ENCODE measurements around the gene PDCD10. TPM values are rescaled to one million over a fixed set of nuclear protein-coding genes. Genes with fewer than 3 reads are reported as not detected.
A peak's percentile ranks its signal among the peaks of the same experiment; 100 is the strongest.

PDCD10 gene
- total RNA-seq, 5 donors from 2014 or later (not counting 1 experiment from before 2014, with no cell fraction given) = 40.2 to 46.7 (median 40.8) TPM

DNA sequence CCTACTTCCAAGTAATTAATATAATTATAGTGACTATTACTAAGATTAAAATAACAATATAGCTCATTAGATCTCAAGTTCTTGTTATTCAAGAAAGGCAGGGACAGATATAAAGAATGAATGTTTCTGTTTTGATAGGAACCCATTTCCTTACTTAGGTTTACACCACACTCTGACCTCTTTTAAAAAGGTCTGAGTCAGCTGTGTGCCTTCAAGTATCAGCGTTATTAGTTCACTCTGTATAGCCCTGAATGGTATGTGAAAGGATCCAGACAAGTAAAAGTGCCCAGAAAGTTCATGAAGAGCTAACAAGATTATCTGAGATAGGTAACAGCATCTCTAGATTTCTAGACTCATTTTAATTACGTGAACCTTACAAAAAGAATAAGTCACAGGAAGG lies 28.9 kb downstream of the PDCD10 start:
- H3K4me1 Mint-ChIP-seq = peaks cover 32 to 49% (median 49%) of the 10 kb centered on the region in 3 donors
- no peaks in the 10 kb centered on the region for H3K27me3 ChIP-seq (replicated peaks in 1 of 2; ENCODE audit: control insufficient read depth in 2 of 2, extremely low read depth in 1 of 2, insufficient read depth in 2 of 2, low read length in 1 of 2)
- no peak overlapping the region for H3K27ac ChIP-seq (ENCODE audit: low read length)
- peaks cover 7 to 47% of the 10 kb centered on the region in 2 donors for H3K36me3 ChIP-seq (ENCODE audit: control insufficient read depth in 2 of 2, extremely low read depth in 1 of 2, insufficient read depth in 1 of 2, low read length in 1 of 2)
- no peak overlapping the region for H3K4me3 Mint-ChIP-seq
- H3K27ac Mint-ChIP-seq = no peak overlapping the region
- no CpG with 5 or more reads among the region's 2 CpGs for WGBS (ENCODE audit: insufficient coverage)
- no peak overlapping the region for H3K4me3 ChIP-seq (ENCODE audit: control insufficient read depth in 1 of 2, extremely low read depth in 1 of 2, low read length in 1 of 2)
- H3K27me3 Mint-ChIP-seq = no peaks in the 10 kb centered on the region
- no peak for ATAC-seq (replicated peaks in 1 of 4)
- ChIA-PET POLR2A (no interaction called here), CTCF (interaction anchor here in 1 of 2 donors (0.5 kb wide), 1 partner anchor 50 kb away, joined by 3 read pairs; no protein-coding TSS in a partner anchor)
- no peak for DNase-seq
- no peaks in the 10 kb centered on the region for H3K9me3 ChIP-seq
- H3K9me3 Mint-ChIP-seq = no peaks in the 10 kb centered on the region
- peaks cover 53% of the 10 kb centered on the region for H3K36me3 Mint-ChIP-seq
- no peaks in the 10 kb centered on the region for H3K4me1 ChIP-seq (ENCODE audit: control insufficient read depth in 1 of 2, extremely low read depth in 1 of 2, insufficient read depth in 2 of 2, low read length in 2 of 2)

DNA sequence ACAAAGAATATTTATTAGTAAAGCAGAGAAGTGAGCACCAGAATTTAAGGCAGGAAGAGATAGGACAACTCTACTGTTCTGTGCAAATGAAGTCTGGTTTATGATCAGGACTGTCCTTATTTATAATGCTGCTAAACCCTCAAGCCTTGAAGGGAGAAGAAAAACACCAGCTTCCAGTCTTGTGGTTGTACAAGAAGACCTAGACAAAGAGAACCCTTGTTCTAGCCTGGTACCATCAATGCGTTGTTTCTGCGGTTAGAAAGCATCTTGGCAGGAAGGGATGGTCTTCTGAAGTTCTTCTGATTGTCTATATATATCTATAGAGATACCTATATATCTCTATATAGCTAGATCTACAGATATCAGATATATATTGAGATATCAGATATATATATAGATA lies 33.8 kb downstream of the PDCD10 start:
- no peaks in the 10 kb centered on the region for H3K9me3 ChIP-seq
- no peaks in the 10 kb centered on the region for H3K4me1 ChIP-seq (ENCODE audit: control insufficient read depth in 1 of 2, extremely low read depth in 1 of 2, insufficient read depth in 2 of 2, low read length in 2 of 2)
- Mint-ChIP-seq H3K4me1 (peaks cover 5 to 32% (median 30%) of the 10 kb centered on the region in 3 donors), H3K9me3 (no peaks in the 10 kb centered on the region), H3K4me3 (no peak overlapping the region), H3K27ac (peak overlapping the region in 1 of 2 donors; percentile 68), H3K27me3 (no peaks in the 10 kb centered on the region), H3K36me3 (peaks cover 38% of the 10 kb centered on the region)
- ChIA-PET POLR2A (no interaction called here), CTCF (interaction anchor here in 1 of 2 donors (1.2 kb wide), 1 partner anchor 32 kb away, joined by 3 read pairs; no protein-coding TSS in a partner anchor)
- no peaks in the 10 kb centered on the region for H3K27me3 ChIP-seq (replicated peaks in 1 of 2; ENCODE audit: control insufficient read depth in 2 of 2, extremely low read depth in 1 of 2, insufficient read depth in 2 of 2, low read length in 1 of 2)
- peaks cover 0 to 33% of the 10 kb centered on the region in 2 donors for H3K36me3 ChIP-seq (ENCODE audit: control insufficient read depth in 2 of 2, extremely low read depth in 1 of 2, insufficient read depth in 1 of 2, low read length in 1 of 2)
- DNase-seq (no peak), ATAC-seq (replicated peaks in 1 of 4) (no peak)
- no peak overlapping the region for H3K27ac ChIP-seq (ENCODE audit: low read length)
- WGBS (ENCODE audit: insufficient coverage) = no CpG with 5 or more reads among the region's 2 CpGs
- H3K4me3 ChIP-seq (ENCODE audit: control insufficient read depth in 1 of 2, extremely low read depth in 1 of 2, low read length in 1 of 2) = no peak overlapping the region

DNA sequence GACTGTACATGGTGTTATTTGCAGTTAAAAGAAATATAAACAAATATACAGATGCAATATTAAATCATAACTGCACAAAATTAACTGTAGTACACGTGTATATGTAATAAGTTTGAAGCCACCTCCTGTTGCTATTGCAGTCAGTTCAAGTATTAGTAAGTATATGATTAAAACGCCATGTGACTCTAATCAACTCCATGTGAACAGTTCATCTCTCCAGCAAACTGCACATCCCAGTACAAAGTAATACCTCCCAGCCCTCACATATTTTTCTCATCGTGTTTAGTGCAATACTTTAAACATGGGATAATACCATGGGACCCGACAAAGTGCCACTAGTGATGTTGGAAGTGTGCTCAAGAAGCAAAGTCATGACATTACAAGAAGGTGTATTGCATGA lies 34.6 kb downstream of the PDCD10 start:
- H3K9me3 Mint-ChIP-seq = no peaks in the 10 kb centered on the region
- no peak overlapping the region for H3K4me3 Mint-ChIP-seq
- ATAC-seq (replicated peaks in 1 of 4) = no peak

DNA sequence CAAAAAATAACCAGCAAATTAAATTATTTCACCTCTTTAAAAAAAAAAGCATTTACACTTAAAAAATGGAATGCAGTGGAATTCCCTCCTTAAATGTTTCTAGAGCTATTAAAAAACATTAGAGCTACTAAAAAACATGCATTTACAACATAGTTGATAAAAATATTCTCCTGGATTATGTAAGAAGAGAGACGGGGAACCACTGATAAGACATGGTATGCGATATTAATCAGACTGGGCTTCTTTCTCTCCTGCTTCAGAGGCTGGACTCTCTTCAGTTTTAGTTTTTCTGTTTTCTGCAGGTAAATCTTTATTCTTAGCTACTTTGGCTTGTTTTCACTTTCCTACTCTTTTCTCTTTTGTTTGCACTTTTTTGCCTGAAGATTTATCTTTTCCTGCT lies 40.6 kb downstream of the PDCD10 start:
- ATAC-seq (replicated peaks in 1 of 4) (no peak), DNase-seq (no peak)
- Mint-ChIP-seq H3K4me3 (no peak overlapping the region), H3K9me3 (no peaks in the 10 kb centered on the region), H3K27me3 (no peaks in the 10 kb centered on the region), H3K36me3 (peaks cover 31% of the 10 kb centered on the region), H3K27ac (peak overlapping the region; percentile 6 to 56), H3K4me1 (peaks cover 34 to 44% (median 37%) of the 10 kb centered on the region in 3 donors)
- Histone ChIP-seq H3K27me3 (replicated peaks in 1 of 2; ENCODE audit: control insufficient read depth in 2 of 2, extremely low read depth in 1 of 2, insufficient read depth in 2 of 2, low read length in 1 of 2) (no peaks in the 10 kb centered on the region), H3K4me3 (ENCODE audit: control insufficient read depth in 1 of 2, extremely low read depth in 1 of 2, low read length in 1 of 2) (no peak overlapping the region), H3K36me3 (ENCODE audit: control insufficient read depth in 2 of 2, extremely low read depth in 1 of 2, insufficient read depth in 1 of 2, low read length in 1 of 2) (peaks cover 0 to 45% of the 10 kb centered on the region in 2 donors), H3K9me3 (no peaks in the 10 kb centered on the region), H3K27ac (ENCODE audit: low read length) (no peak overlapping the region), H3K4me1 (ENCODE audit: control insufficient read depth in 1 of 2, extremely low read depth in 1 of 2, insufficient read depth in 2 of 2, low read length in 2 of 2) (peaks cover 4 to 18% of the 10 kb centered on the region in 2 experiments)
- WGBS (ENCODE audit: insufficient coverage) = 100% methylated on average over 1 of the region's 2 CpGs
- ChIA-PET POLR2A (interaction anchor here (0.5 to 0.9 kb wide), 3 partner anchors 22 to 508 kb away, joined by 3 to 6 read pairs (median 3); no protein-coding TSS in a partner anchor), CTCF (interaction anchor here (0.9 to 1.1 kb wide), 3 partner anchors 9 to 11 kb away, joined by 3 read pairs; no protein-coding TSS in a partner anchor)

More for the DNA sequence above, 34.6 kb downstream of the PDCD10 start:
- 100% methylated on average over 1 of the region's 4 CpGs for WGBS (ENCODE audit: insufficient coverage)
- Histone ChIP-seq H3K27ac (ENCODE audit: low read length) (no peak overlapping the region), H3K27me3 (replicated peaks in 1 of 2; ENCODE audit: control insufficient read depth in 2 of 2, extremely low read depth in 1 of 2, insufficient read depth in 2 of 2, low read length in 1 of 2) (no peaks in the 10 kb centered on the region), H3K4me1 (ENCODE audit: control insufficient read depth in 1 of 2, extremely low read depth in 1 of 2, insufficient read depth in 2 of 2, low read length in 2 of 2) (no peaks in the 10 kb centered on the region), H3K36me3 (ENCODE audit: control insufficient read depth in 2 of 2, extremely low read depth in 1 of 2, insufficient read depth in 1 of 2, low read length in 1 of 2) (peaks cover 0 to 37% of the 10 kb centered on the region in 2 donors), H3K9me3 (no peaks in the 10 kb centered on the region), H3K4me3 (ENCODE audit: control insufficient read depth in 1 of 2, extremely low read depth in 1 of 2, low read length in 1 of 2) (no peak overlapping the region)
- Mint-ChIP-seq H3K27ac (peak overlapping the region in 1 of 2 donors; percentile 68), H3K36me3 (peaks cover 40% of the 10 kb centered on the region), H3K27me3 (no peaks in the 10 kb centered on the region), H3K4me1 (peaks cover 5 to 27% (median 25%) of the 10 kb centered on the region in 3 donors)
- CTCF ChIA-PET = interaction anchor here in 1 of 2 donors (1.3 kb wide), 1 partner anchor 9 kb away, joined by 3 read pairs; no protein-coding TSS in a partner anchor
- DNase-seq = no peak
- POLR2A ChIA-PET = no interaction called here

DNA sequence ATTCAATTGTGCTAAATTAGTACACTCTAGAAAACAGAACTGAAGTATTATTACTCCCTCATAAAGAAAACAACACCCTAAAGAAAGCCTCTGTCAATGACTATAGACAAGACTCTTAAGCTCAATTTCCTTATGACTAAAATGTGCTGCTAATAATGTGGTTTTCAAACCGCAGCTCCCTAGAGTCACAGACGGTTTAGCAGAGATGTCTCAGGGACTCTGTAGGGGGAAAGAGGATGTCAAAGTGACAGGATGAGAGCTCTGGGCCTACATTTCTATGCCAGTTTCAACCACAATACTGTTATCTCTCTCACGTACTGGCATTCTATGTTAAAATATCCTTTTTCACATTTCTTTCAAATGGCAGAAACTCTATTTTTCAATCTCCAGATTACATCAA lies 43.3 kb downstream of the PDCD10 start:
- Histone ChIP-seq H3K4me1 (ENCODE audit: control insufficient read depth in 1 of 2, extremely low read depth in 1 of 2, insufficient read depth in 2 of 2, low read length in 2 of 2) (peaks cover 4 to 18% of the 10 kb centered on the region in 2 experiments), H3K27ac (ENCODE audit: low read length) (peak overlapping the region; percentile 48), H3K27me3 (replicated peaks in 1 of 2; ENCODE audit: control insufficient read depth in 2 of 2, extremely low read depth in 1 of 2, insufficient read depth in 2 of 2, low read length in 1 of 2) (no peaks in the 10 kb centered on the region), H3K4me3 (ENCODE audit: control insufficient read depth in 1 of 2, extremely low read depth in 1 of 2, low read length in 1 of 2) (no peak overlapping the region), H3K36me3 (ENCODE audit: control insufficient read depth in 2 of 2, extremely low read depth in 1 of 2, insufficient read depth in 1 of 2, low read length in 1 of 2) (peaks cover 0 to 46% of the 10 kb centered on the region in 2 donors), H3K9me3 (no peaks in the 10 kb centered on the region)
- DNase-seq (peak in 18 of 35 experiments; percentile 2 to 56 (median 13)), ATAC-seq (replicated peaks in 1 of 4) (peak; percentile 74 to 94 (median 88))
- POLR2A ChIA-PET = no interaction called here
- CTCF ChIA-PET = interaction anchor here (0.7 to 1.4 kb wide), 3 partner anchors 8 to 50 kb away, joined by 3 to 4 read pairs (median 4); partner anchors contain the start of genes PDCD10 (in 1 of the 2) and SERPINI1 (in 1 of the 2)
- peaks cover 31% of the 10 kb centered on the region for H3K36me3 Mint-ChIP-seq
- peaks cover 29 to 35% (median 31%) of the 10 kb centered on the region in 3 donors for H3K4me1 Mint-ChIP-seq
- H3K9me3 Mint-ChIP-seq = no peaks in the 10 kb centered on the region
- 0% methylated on average over 2 of the region's 3 CpGs for WGBS (ENCODE audit: insufficient coverage)
- H3K27me3 Mint-ChIP-seq = no peaks in the 10 kb centered on the region
- no peak overlapping the region for H3K4me3 Mint-ChIP-seq
- peak overlapping the region; percentile 79 to 80 for H3K27ac Mint-ChIP-seq

DNA sequence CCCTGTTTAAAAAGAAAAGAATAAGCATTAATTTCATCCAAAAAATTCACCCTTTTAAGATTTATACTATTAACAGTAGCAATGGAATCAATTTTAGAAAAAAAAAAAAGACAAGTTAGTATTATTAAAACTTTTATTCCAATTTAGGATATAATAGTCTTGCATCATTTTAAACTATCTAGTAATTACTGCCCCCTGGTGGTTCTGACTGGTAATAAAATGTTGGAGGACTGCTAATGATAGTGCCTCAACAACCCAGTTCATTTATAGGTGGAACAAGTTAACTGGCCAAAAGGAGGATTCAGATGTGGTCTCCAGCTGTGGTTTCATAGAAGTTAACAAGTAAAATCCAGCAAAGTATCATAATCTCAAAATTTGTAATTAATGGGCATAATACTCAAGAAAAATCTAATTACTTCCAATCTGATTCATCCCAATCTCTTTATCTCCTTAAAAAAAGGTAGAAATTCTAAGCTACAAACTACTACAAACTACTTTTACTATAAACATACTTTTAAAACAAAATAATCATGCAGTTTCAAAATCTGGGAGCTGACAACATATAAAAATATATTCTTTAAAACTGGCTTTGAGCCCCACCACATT lies 50.2 kb downstream of the PDCD10 start:
- Histone ChIP-seq H3K27me3 (replicated peaks in 1 of 2; ENCODE audit: control insufficient read depth in 2 of 2, extremely low read depth in 1 of 2, insufficient read depth in 2 of 2, low read length in 1 of 2) (no peaks in the 10 kb centered on the region), H3K36me3 (ENCODE audit: control insufficient read depth in 2 of 2, extremely low read depth in 1 of 2, insufficient read depth in 1 of 2, low read length in 1 of 2) (peaks cover 0 to 54% of the 10 kb centered on the region in 2 donors), H3K9me3 (no peaks in the 10 kb centered on the region), H3K4me1 (ENCODE audit: control insufficient read depth in 1 of 2, extremely low read depth in 1 of 2, insufficient read depth in 2 of 2, low read length in 2 of 2) (no peaks in the 10 kb centered on the region), H3K4me3 (ENCODE audit: control insufficient read depth in 1 of 2, extremely low read depth in 1 of 2, low read length in 1 of 2) (no peak overlapping the region), H3K27ac (ENCODE audit: low read length) (no peak overlapping the region)
- Mint-ChIP-seq H3K36me3 (peaks cover 36% of the 10 kb centered on the region), H3K4me1 (peaks cover 0 to 2% (median 0%) of the 10 kb centered on the region in 3 donors), H3K27ac (no peak overlapping the region), H3K27me3 (no peaks in the 10 kb centered on the region), H3K4me3 (no peak overlapping the region), H3K9me3 (no peaks in the 10 kb centered on the region)
- ChIA-PET CTCF (interaction anchor here (0.6 to 1.7 kb wide), 17 partner anchors 9 to 310 kb away, joined by 3 to 12 read pairs (median 3); partner anchors contain the start of genes PDCD10 (in 1 of the 2), SERPINI1 (in 1 of the 2) and ZBBX (in 1 of the 2)), POLR2A (no interaction called here)
- peak in 22 of 35 experiments; percentile 1 to 76 (median 26) for DNase-seq
- ATAC-seq (replicated peaks in 1 of 4) = peak in 3 of 4 experiments; percentile 64 to 70 (median 68)
